ENCODE data around the gene RGS19.
A peak's percentile ranks its signal among the peaks of the same experiment; 100 is the strongest.

RGS19 gene

DNA sequence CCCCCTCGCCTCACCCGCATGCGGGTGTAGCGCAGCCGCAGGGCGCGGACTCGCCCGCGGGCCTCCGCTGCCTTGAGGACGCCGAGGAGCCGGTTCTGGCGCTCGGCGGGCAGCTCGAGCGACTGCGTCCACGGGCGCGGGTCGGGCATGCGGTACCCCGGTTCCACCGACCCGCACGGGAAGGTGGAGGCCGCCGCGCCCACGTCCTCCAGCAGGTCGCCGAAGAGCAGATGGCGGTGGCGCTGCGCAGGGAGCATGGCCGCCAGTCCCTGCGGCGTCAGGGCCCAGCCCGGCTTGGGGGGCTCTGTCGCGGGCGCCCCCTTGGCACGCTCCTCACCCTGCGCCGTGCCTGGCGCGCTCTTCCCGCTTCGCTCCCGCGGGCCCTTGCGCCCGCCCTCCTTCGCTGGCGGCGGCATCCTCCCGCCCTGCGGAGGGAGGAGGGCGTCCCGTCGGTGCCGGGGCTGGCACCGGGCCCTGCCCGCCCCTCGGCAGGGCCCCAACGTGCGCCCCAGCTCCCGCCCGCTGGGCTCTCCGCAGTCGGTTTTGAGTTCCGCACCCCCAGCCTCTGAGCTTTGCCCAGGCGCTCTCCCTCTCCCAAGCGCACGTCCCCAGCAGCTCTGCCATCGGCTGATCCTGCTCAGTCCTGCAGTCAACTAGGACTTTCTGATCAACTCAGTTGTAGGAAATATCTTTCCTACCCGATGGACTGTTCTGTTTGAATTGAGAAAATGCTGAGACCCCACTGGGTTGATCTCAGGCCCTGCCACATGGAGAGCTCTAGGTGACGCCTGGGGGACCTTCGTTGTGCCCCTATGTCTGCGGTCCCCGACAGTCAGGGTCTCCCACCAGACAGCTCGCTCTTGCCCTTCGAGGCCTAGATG, 4.7 kb upstream of the RGS19 start, which contains the start of gene LKAAEAR1:
Gene LKAAEAR1, minus strand, starts transcription at position 595 of the 881 bp plus-strand sequence. Its CDS starts 179 bp downstream, at position 416.
- TF ChIP-seq, protein P1, sequence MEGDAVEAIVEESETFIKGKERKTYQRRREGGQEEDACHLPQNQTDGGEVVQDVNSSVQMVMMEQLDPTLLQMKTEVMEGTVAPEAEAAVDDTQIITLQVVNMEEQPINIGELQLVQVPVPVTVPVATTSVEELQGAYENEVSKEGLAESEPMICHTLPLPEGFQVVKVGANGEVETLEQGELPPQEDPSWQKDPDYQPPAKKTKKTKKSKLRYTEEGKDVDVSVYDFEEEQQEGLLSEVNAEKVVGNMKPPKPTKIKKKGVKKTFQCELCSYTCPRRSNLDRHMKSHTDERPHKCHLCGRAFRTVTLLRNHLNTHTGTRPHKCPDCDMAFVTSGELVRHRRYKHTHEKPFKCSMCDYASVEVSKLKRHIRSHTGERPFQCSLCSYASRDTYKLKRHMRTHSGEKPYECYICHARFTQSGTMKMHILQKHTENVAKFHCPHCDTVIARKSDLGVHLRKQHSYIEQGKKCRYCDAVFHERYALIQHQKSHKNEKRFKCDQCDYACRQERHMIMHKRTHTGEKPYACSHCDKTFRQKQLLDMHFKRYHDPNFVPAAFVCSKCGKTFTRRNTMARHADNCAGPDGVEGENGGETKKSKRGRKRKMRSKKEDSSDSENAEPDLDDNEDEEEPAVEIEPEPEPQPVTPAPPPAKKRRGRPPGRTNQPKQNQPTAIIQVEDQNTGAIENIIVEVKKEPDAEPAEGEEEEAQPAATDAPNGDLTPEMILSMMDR (IDR thresholded peaks at IDR 0.05; ENCODE audit: low read depth, low read length), result no peak
- no peaks in the 10 kb centered on the region for H3K9me3 ChIP-seq (ENCODE audit: severe bottlenecking)
- H3K27ac ChIP-seq, result no peak within 1 kb of the TSS
- H3K36me3 ChIP-seq, result no peaks in the 10 kb centered on the region
- H3K27me3 ChIP-seq (ENCODE audit: insufficient read depth, low read depth, severe bottlenecking), result no peaks in the 10 kb centered on the region
- H3K4me3 ChIP-seq (ENCODE audit: low read depth, low read length), result peak within 1 kb of the TSS; percentile 44
- DNase-seq, result no peak

DNA sequence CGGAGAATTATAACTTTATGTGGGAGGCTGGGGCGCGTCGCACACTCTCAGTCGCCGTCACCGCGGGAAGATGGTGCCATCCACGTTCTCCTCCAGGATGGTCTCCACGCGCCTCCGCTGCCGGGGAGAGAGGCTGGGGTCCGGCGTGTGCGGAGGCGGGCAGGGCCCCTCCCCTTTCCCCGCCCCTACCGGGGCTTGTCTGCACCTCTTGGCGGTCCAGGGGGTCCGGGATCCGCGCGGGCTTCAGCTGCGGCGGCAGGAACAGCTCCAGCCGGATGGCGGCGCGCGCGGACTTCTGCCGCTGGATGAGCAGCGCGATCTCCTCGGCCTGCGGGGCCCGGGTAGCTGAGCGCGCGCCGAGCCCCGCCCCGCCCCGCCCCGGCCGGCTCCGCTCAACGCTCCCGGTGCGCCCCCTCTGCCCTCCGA, 4.1 kb upstream of the RGS19 start:
- H3K4me3 ChIP-seq (ENCODE audit: low read depth, low read length), result peak overlapping the region; percentile 44
- no peaks in the 10 kb centered on the region for H3K9me3 ChIP-seq (ENCODE audit: severe bottlenecking)
- DNase-seq, result peak; percentile 75
- H3K36me3 ChIP-seq, result no peaks in the 10 kb centered on the region
- H3K27me3 ChIP-seq (ENCODE audit: insufficient read depth, low read depth, severe bottlenecking), result no peaks in the 10 kb centered on the region
- no peak overlapping the region for H3K27ac ChIP-seq
- TF ChIP-seq, protein P1 (IDR thresholded peaks at IDR 0.05; ENCODE audit: low read depth, low read length), result peak; percentile 56

DNA sequence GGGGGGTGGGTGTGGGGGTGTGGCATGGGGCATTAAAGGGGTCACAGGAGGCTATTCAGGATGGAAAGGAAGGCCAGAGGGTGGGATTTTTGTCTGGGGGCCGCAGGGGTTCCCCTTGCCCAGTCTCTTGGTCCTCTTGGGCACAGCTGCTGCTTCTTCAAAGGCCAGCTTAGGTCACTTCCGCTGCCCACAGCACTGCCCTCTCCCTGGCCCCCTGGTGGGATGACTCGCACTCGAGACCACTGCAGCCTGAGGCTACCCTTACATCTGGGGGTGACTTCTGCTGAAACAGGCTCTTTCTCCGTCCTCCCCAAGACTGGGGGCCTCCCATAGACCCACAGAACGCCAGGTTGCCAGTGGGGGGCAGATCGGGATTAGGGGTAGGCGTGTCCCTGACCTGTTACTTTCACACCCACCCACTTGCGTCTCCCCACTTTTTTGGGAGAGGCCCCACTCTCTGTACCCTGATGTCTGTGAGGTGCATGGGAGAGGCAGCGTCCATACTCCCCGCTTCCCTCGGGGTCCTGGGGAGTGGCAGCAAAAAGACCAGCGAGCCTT, 3.6 kb upstream of the RGS19 start:
- Histone ChIP-seq H3K36me3 (no peaks in the 10 kb centered on the region), H3K27me3 (ENCODE audit: insufficient read depth, low read depth, severe bottlenecking) (no peaks in the 10 kb centered on the region), H3K4me3 (ENCODE audit: low read depth, low read length) (peak overlapping the region; percentile 21), H3K27ac (no peak overlapping the region), H3K9me3 (ENCODE audit: severe bottlenecking) (no peaks in the 10 kb centered on the region)
- TF ChIP-seq, protein P1 (IDR thresholded peaks at IDR 0.05; ENCODE audit: low read depth, low read length), result peak; percentile 15; the same call in 1 of the 2 replicates
- DNase-seq, result no peak

DNA sequence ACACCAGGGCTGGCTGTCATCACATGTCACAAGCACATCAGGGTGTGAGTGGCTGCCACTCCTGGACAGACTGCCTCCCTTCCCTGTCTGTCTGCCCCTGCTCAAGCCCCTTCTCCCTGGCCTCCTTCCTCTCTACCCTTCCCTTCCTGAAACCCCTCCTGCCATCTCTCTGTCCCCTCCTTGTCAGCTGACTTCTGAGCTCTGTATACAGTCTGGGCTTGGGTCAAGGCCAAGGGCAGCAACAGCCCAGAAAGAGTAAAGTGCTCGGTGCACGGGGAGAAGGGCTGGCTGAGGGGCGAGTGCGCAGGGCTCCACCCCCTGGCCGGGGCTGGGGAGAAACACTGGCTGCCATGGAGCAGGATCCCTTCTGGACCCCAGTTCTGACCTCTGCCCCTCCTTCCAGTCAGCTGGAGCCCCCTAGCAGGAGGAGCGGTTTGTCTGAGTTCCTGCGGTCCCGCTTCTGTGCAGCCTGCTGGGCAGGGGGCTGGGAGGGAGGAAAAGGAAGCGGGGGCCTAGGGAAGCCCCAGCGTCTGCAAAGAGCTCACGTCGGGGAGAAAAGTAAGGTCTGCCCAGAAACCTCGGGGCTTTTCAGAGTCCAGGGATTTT, 2.9 kb upstream of the RGS19 start:
- TF ChIP-seq, protein P1 (IDR thresholded peaks at IDR 0.05; ENCODE audit: low read depth, low read length), result no peak
- H3K27me3 ChIP-seq (ENCODE audit: insufficient read depth, low read depth, severe bottlenecking), result no peaks in the 10 kb centered on the region
- H3K4me3 ChIP-seq (ENCODE audit: low read depth, low read length), result no peak overlapping the region
- no peak for DNase-seq
- H3K9me3 ChIP-seq (ENCODE audit: severe bottlenecking), result no peaks in the 10 kb centered on the region
- H3K36me3 ChIP-seq, result no peaks in the 10 kb centered on the region
- H3K27ac ChIP-seq, result no peak overlapping the region

DNA sequence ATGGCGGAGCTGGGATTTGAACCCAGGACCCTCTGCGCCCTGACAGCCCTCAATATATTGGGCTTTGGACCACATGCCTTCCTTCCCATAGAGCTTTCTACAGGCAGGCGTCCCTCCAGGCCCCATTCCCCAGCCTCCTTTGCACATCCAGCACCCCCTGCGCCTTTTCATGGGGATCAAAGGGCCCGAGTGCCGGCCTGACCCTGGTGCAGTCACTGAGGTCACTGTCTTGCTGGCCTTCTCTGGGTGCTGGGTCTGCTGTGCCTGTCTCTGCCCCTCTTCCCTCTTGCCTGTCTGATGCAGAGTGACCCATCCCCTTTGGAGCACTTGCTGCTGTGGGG, 2.3 kb upstream of the RGS19 start:
- H3K4me3 ChIP-seq (ENCODE audit: low read depth, low read length), result no peak overlapping the region

More for the DNA sequence above, 2.3 kb upstream of the RGS19 start:
- Histone ChIP-seq H3K36me3 (no peaks in the 10 kb centered on the region), H3K27me3 (ENCODE audit: insufficient read depth, low read depth, severe bottlenecking) (no peaks in the 10 kb centered on the region), H3K9me3 (ENCODE audit: severe bottlenecking) (no peaks in the 10 kb centered on the region), H3K27ac (no peak overlapping the region)
- DNase-seq, result no peak
- TF ChIP-seq, protein P1 (IDR thresholded peaks at IDR 0.05; ENCODE audit: low read depth, low read length), result no peak

Measured in WERI-Rb-1 (cell line).